ENCODE measurements around the gene PTBP1.
A peak's percentile ranks its signal among the peaks of the same experiment; 100 is the strongest.

The PTBP1 gene

DNA sequence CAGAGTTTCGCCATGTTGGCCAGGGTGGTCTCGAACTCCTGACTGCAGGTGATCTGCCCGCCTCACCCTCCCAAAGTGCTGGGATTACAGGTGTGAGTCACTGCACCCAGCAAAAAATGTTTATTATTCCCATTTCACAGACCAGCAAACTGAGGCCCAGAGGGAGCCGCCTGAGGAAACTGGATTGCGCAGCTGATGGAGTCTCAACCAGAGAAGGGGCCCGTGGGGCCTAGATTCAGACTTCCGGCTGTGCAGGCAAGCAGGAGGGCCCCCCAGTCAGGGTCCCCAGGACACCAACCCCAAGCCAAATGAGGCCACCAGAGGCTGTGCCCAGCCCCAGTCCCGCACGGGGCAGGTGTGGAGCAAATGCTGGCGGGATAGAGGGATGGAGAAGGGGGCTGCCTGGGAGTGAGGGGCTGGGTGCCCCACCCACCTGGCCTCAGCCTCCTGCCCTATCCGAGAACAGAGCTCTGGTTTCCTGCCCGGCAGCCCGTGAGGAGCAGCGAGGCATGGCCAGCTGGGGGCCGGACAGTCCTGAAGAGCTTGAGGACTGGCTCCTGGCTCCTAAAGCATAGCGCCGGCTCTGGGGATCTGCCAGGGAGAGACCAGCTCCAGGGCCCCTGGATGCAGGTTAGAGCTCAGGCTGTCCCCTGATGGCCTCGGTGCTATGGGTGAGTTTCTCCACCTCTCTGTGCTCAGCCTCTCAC lies 24.4 kb upstream of the PTBP1 start:
- DNase-seq = no peak

DNA sequence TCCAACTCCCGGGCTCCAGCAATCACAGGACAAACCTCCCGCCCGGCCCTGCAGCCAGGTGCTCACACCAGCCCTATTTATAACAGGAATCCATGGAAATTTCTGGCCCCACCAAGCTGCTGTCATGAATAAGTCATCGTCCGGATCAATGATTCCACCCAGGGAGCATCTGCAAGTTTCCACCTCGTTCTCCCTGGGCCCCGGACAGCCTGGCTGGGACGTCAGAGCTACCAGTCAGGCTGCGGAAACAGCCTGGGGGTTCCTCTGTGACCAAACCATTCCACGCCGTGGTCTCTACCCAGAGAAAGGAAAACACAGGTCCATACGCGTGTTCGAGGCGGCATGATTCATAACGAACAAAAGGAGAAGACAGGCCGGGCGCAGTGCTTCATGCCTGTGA lies 20.7 kb upstream of the PTBP1 start:
- no peak for DNase-seq

DNA sequence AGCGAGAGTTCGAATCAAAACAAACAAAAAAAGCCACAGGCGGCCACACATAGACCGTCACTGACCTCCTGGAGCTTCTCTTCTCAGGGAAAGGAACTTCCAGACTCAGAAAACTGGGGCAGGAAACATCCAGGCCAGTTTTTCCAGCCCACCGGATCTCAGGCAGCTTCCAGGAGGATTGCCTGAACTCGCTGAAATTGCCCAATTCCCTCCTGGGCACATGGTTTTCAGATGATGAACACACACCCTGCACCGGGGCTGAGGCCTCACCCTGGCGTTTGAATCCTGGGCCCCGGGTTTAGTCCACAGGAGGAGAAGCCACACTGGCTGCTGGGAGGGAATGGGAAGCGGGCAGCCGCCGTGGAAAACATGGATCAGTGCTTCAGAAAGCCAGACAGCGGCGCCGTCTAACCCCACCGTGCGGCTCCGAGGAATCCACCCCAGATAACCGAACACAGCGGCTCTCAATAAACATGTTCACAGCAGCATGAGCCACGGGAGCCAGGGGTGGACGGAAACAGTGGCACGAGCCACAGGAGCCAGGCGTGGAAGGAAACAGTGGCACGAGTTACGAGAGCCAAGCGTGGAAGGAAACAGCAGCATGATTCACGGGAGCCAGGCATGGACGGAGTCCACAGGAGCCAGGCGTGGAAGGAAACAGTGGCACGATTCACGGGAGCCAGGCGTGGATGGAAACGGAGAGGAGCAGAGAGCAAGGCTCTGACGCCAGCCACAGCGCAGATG lies 18.2 kb upstream of the PTBP1 start:
- no peak for DNase-seq

DNA sequence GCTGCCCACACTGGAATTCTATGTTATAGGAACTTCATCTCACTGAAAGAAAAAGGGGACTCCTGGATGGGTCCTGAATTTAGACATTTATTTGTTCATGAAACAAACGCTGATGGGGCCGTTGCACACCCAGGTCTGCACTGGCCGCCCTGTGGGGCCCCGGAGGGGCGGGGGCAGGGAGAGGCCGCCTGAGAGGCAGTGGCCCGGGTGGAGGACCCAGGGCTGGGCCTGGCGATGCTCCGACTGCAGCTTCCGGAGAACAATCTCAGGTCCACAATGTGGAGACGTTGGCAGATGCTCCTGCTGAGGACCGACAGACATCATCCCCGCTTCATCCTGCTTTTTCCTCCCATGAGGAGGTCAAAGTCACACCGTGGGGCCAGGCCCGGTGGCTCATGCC lies 16.3 kb upstream of the PTBP1 start:
- no peak for DNase-seq

DNA sequence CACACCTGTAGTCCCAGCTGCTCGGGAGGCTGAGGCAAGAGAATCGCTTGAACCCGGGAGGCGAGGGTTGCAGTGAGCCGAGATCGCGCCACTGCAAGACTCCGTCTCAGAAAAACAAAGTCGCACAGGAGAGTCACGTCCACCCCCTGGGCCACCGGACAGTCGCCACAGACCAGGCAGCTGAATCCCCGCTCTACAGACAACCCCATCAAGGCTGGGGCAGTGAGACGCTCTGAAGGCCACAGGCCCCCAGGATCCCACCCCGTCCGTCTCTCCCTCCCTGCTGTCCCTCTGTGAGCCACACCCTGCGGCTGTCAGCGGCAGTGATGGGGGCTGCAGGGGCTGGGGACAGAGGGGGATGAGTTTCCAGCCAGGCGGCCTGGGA lies 15.5 kb upstream of the PTBP1 start:
- DNase-seq = no peak

DNA sequence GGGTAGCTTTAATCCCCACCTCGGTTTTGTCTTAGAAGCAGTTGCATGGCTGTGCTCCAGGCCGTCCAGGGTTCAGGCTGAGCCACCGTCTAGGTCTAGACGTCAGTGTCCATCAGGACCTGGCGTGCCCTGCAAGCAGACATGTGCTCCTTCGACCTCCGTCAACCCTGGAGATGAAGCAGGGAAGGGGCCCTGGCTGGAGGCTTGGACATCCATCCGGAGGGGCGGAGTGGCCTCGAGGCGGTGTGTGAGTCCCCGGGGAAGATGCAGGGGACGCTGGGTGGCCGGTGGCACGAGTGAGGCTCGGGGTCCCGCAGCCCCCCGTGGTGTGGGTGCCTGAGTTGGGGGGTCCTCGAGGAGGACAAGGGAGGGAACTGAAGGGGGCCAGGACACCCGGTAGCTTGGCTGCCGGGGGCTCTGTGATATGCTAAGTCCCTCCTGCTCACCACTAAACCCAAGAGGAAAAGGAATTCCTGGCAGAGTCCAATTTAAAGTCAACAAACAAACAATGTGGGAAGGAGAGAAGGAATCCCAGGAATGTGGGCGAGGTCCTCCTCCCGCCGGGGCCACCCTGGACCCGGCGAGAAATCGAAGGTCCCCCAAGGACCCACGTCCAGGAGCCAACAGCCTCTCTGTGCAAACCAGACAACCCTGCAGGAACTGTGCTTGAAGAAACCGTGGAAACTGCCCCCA lies 14.9 kb upstream of the PTBP1 start:
- no peak for DNase-seq

DNA sequence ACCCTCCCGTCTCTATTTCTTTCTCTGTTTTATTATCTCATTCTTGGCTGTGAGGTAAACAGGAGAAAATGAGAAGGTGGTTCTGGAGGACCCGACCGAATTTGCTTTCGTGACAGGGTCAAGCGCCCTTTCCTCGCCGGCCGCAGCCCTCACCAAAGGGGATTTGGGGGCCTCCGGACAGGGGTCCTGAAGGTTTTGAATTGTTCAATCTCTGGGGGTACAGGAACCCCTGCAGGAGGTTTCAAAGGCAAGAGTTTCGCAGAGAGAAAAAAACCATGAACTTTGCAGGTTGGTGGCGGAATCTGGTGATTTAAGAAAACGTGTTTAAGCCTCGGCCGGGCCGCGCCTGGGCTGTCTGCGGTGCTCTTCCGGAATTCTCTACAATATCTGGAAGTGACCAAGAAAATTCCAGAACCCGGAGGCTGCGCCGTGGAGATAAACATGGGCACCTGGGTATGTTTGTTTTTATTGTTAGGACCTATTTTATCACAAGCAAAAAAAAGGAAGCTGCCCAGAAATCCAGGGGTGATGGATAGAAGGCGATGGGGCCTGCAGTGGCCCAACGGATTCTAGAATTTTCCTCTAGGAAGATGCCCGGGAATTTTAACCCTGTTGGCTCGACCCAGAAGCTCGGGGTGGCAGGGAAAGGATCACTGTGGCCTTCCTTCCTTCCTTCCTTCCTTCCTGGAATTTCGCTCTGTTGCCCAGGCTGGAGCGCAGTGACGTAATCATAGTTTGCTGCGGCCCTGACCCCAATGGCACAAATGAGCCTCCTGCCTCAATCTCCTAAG lies 14.2 kb upstream of the PTBP1 start:
- no peak for DNase-seq

DNA sequence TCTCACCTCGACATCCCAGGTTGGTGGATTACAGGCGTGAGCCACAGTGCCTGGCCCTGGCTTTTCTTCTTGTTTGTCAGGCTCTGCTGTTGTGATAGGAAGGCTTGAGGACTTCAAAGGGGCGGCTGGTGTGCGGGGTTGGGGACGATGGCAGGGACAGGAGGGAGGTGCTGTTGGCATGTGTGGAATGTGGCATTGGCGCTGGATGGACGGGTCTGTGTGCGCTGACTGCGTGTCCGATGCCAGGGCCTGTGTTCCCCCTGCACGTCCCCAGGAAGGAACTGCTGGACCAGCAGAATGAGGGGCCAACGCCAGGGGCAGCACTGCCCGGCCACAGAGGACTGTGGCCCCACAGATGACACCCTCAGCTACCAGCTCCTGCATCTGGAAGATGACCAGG lies 12.7 kb upstream of the PTBP1 start:
- no peak for DNase-seq

DNA sequence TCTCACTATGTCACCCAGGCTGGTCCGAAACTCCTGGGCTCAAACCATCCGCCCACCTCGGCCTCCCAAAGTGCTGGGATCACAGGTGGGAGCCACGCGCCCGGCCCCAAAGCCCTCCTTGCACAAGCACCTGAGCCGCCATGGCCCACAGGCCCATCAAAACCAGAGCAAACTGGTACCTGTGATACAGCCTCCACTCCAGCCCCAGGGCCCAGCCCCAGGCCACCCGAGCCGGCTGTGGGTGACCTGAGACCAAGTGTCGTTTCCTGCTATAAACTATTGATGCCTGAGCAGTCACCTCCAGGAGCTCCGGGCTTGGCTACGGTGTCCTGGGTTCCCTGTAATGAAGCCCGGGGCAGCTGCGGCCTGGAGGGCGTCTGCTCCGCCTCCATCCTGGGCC lies 9.7 kb upstream of the PTBP1 start:
- DNase-seq = no peak

DNA sequence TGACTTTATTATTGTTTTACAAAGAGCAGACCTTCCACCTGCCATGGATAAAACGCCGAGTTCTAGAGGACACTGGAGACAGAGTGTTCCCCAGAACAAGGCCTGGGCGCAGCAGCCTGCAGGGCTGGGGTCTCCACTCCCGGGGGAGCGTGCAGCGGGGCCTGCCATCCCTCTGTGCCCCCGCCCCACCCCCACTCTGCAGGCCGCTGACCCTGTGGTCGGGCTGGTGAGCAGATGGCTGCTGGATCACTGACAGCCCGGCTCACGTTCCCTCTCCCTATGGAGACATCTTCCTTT lies 8.6 kb upstream of the PTBP1 start:
- DNase-seq = no peak

DNA sequence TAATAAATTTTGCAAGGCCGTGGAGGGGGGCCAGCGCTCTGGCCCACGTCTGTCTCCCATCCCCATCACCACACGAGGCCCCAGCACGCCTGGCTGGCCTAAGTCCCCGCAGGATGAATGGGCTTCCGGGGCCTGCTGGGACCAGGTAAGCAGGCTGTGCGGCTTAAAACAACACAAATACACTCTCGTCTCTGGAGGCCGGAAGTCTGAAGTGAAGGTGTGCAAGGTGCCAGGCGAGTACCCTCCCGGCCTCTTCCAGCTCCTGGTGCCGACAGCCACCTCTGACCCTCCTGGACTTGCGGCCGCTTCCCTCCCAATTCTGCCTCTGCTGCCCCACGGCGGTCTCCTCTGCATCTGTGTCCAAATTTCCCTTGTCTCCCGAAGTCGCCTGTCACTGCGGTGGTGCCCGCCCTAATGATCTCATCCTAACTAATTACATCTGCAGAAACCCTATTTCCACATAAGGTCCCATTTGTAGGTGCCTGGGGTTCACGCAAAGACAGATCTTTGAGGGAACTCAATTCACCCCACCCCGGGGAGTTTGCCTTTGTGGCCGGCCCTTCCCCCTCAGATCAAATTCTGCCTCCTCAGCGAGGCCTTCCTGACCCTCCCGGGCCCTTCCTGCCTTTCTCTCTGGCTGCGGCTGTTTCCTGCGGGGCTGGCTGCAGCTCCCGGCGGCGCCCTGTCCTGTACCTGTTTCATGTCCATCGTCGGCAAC lies 8.1 kb upstream of the PTBP1 start:
- DNase-seq = no peak

DNA sequence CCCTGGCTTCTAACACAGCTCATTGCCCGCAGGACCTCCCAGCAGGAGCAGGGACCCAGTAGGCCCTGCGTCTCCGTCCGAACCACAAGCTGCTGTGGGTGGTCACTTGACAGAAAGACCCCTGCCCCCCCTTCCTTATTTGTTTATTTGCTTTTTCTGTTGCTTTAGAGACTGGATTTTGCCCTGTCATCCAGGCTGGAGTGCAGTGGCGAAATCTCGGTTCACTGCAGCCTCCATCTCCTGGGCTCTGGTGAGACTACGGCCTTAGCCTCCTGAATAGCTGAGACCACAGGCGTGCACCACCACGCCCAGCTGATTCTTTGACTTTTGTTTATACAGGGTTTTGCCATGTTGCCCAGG lies 7.6 kb upstream of the PTBP1 start:
- DNase-seq = no peak

DNA sequence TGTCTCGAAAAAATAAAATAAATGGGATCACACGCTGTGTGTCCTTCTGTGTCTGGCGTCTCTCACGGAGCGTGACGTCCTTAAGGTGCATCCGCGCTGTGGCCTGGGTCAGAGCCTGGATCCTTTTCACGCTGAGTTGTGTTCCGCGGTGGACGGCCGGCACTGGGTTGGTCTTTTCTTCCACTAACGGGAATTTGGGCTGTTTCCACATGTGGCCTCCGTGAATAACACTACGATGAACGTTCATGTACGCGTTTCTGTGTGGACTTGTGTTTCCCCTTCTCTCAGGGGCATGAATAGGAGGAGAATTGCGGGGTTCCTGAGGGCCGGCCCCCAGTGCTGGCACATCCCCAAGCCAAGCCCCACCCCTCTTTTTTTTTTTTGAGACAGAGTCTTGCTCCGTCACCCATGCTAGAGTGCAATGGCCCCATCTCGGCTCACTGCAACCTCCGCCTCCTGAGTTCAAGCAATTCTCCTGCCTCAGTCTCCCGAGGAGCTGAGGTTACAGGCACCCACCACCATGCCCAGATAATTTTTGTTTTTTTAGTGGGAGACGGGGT lies 6.2 kb upstream of the PTBP1 start:
- no peak for DNase-seq

DNA sequence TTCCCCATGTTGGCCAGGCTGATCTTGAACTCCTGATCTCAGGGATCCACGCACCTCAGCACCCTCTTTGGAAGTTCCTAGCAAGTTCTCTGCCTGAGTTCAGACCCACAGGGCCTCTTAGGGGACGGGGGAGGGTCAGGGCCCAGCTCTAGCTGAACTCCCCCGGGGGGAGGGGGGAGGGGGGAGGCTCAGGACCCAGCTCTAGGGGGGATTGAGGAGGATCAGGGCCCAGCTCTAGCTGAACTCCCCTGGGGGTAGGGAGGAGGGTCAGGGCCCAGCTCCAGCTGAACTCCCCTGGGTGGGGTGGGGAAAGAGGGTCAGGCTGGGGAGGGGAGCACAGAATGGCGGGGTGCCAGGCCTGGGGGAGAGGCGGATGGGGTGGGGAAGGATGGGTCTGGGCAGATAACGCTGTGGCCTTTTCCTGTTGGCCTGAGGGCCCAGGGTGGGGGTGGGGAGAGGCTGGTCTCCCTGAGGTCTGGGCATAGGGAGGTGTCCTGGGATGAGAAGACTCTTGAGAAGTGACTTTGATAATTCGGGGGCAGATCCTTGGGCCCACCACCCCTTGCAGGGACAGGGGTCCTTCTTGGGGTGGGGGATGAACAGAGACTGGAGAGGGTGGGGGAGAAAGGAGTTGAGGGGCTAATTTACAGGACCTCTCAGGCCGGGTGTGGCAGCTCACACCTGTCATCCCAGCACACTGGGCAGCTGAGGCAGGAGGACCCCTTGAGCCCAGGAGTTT lies 5.5 kb upstream of the PTBP1 start:
- no peak for DNase-seq

DNA sequence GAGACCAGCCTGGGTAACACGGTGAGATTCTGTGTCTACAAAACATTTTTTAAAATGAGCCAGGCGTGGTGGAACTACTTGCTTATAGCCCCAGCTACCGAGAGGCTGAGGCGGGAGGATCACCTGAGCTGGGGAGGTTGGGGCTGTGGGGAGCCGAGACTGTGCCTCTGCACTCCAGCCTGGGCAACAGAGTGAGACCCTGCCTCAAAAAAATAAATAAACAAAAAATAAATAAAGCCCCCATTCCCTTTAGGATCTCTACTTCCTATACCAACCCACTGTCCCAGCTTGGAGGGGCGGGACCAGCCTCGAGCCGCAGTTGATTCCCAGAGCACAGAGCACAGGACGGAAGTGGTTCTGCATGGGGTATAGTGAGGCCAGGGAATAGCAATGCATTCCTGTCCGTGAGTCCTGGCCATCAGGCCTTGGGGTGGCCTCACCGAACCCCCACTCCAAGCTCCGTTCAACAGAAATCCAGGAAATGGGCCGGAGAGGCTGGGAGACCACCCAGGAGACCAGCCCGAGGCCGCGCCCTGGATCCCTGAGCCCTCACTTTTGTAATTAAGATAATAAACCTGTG lies 4.9 kb upstream of the PTBP1 start:
- DNase-seq = no peak

DNA sequence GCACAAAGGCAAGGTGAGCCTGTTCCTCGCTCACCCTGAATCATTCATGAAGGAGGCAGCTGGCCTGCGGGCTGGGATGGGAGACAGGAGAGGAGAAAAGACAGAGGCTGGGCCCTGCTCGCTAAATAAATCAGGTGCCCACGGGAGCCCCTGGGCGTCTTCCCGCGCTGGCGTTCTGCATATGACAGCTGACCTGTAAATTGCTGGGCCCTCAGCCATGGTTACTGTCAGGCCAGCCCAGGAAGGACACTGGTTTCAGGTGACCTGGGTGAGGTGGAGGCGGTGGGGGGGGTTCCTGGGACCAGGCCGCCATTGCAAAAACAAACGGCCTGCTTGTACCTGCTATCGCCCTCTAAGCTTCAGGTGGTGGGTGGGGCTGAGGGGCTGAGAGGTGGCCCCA lies 3.4 kb upstream of the PTBP1 start:
- no peak for DNase-seq

DNA sequence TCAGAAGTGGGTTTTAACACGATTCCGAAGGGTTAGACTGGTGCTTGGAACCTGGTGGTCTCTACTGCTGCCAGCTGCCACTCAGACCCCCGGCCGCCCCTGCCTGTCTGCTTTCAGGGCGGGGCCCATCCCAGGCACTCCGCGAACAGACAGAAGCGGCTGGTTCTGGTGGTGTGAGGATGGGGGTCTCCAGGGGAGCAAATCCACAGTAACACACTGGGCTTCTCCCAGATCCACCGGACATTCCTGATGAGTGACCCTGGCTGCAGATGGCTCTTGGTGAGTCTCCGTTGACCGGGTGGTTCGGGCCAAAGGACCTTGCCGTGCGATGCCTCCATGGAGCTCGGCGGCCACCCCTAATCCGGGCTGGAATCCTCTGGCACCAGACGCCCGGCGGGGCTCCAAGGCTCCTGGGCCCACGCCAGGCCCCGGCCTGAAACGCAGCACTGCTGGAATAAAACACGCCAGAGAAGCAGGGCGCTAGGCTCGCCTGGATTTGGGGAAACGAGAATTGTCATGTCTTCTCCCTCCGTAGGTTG lies 2.1 kb upstream of the PTBP1 start:
- no peak for DNase-seq

DNA sequence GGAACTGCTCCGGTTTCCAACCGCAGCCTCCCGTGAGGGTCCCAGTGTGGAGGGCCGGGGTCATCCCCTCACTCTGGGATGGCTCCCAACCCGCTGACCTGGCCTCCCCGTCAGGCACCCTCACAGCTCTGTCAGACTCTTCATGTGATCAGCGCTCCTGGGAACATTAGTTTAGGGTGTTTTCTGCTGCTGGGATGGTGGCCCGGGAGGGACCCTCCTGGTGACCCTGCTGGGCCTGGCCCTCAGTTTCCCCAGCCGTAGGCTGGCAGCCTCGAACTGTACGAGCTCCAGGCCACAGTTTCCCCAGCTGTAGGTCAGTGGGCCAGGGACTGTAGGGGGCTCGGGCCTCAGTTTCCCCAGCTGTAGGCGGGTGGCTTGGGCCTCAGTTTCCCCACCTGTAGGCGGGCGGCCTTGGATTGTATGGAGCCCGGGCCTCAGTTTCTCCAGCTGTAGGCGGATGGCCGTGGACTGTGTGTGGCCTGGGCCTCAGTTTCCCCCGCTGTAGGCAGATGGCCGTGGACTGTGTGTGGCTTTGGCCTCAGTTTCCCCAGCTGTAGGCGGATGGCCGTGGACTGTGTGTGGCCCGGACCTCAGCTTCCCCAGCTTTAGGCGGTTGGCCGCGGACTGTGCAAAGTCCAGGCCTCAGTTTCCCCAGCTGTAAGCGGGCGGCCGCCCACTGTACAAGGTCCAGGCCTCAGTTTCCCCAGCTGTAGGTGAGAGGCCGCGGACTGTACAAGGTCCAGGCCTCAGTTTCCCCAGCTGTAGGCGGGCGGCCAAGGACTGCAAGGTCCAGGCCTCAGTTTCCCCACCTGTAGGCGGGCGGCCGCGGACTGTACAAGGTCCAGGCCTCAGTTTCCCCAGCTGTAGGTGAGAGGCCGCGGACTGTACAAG lies 1.3 kb upstream of the PTBP1 start:
- DNase-seq = no peak

DNA sequence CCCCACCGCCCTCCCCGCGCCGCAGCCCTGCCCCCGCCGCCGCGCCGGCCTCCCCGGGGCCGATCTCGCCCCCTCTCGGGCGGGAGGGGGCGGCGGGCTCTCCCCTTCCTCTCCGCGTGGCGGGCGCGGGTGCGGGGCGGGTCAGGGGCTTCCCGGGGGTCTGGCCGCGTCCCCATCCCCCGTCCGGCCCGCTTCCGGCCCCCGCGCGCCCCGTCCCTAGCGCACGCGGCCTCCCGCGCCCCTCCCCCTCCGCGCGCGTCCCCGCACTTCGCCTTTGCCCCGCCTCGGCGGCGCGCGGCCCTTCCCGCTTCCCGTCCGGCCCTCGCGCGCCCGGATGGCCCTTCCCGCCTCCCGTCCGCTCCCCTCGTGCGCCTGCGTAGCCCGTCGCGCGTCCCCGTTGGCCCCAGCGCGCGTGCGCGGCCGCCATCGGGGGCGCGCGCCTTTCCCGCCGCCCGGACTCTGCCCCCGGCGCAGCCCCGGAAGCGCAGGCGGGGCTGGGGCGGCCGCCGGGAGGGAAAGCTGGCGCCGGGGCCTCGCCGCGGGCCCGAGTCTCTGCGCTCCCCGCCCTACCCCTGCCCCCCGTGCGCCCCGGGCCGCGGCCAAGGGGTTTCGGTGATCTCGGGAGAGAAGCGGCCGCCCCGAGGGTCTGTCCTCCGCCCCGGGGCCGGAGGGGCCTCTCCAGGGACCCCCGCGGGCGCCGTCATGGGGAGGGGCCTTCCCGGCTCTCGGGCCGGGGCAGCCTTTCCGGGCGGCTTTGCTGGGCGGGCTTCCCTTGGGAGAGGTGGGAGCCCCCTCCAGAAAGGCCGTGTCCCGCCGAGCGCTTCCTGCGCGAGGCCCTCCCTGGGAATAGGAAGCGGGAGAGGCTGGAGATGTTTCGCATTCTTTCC lies 519 bp downstream of the PTBP1 start:
- DNase-seq = peak; percentile 94

Measured in activated CD8-positive, alpha-beta memory T cell treated with anti-CD3 and anti-CD28 coated beads for 24 hours (primary cell).